Skeletal muscle satellite cell (primary cell): ENCODE measurements around the gene COL11A2.

Source experiments
- H3K27me3 ChIP-seq: 2 replicates; pipeline ENCODE4 v1.7.0; 2013; ENCODE audit warnings: low read length; ENCODE audit not compliant: control insufficient read depth, insufficient read depth
- H3K36me3 ChIP-seq: 2 replicates; pipeline ENCODE4 v1.7.0; 2013; ENCODE audit warnings: mild to moderate bottlenecking, control low read depth, low read length; ENCODE audit not compliant: insufficient read depth
- H3K4me1 ChIP-seq: 2 replicates; pipeline ENCODE4 v1.7.0; 2013; ENCODE audit warnings: low read length; ENCODE audit not compliant: control insufficient read depth, insufficient read depth
- H3K4me2 ChIP-seq: 2 replicates; pipeline ENCODE4 v1.7.0; 2013; ENCODE audit warnings: mild to moderate bottlenecking, low read length
- H3K4me3 ChIP-seq: 2 replicates; pipeline ENCODE4 v1.7.0; 2013; ENCODE audit warnings: low read length
- H3K9ac ChIP-seq: 2 replicates; pipeline ENCODE4 v1.7.0; 2013; ENCODE audit warnings: mild to moderate bottlenecking, low read depth, low read length, moderate library complexity
- H3K9me3 ChIP-seq: replicated peaks from 2 replicates; pipeline ENCODE4 v1.7.0; 2013; ENCODE audit warnings: mild to moderate bottlenecking, control low read depth, low read length

Gene COL11A2

DNA sequence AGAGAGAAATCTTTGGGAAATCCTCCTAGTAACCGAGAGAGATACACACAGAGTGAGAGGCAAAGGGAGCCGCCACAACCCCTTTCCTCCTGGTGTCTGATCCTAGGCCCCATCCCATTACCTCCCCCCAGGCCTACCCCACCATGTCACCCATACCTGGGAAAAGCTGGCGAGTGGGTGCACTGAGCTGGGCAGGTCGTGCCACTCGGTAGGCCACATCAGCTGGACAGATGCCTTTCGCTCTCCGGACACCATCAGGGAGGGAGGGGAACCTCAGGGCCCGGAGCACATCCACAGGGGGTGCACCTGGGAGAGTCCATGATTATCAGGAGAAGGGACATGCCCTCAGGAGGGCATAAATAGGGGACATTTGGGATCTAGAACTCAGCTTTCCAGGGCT is 3.1 kb downstream of the COL11A2 start:
- H3K27me3 ChIP-seq: peaks cover 28% of the 10 kb centered on the region
- H3K4me1 ChIP-seq: peaks cover 4% of the 10 kb centered on the region
- H3K36me3 ChIP-seq: peaks cover 6% of the 10 kb centered on the region
- no peak overlapping the region for H3K4me3 ChIP-seq
- H3K9ac ChIP-seq: no peak overlapping the region
- H3K9me3 ChIP-seq: no peaks in the 10 kb centered on the region
- no peak overlapping the region for H3K4me2 ChIP-seq

DNA sequence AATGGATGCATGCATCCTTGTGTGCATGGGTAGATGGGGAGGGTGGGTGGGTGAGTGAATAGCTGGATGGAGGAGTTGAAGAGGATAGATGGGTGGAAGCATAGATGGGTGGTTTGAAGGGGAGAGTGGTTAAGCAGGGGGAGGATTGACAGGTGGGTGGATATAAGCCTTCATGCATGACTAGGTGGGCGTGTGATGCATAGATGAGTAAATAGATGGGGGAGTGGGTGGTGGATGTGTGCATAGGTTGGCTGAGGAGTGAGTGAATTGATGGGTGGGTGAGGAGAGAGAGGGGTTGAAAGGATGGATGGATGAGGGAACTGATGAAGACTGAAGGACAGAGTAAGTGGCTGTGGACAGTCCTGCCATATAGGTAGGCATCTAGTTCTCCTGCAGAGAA is 4.5 kb downstream of the COL11A2 start:
- H3K36me3 ChIP-seq: no peaks in the 10 kb centered on the region
- no peak overlapping the region for H3K9ac ChIP-seq
- peaks cover under 1% of the 10 kb centered on the region for H3K4me1 ChIP-seq
- no peak overlapping the region for H3K4me3 ChIP-seq
- H3K27me3 ChIP-seq: peaks cover 26% of the 10 kb centered on the region
- no peaks in the 10 kb centered on the region for H3K9me3 ChIP-seq
- no peak overlapping the region for H3K4me2 ChIP-seq

DNA sequence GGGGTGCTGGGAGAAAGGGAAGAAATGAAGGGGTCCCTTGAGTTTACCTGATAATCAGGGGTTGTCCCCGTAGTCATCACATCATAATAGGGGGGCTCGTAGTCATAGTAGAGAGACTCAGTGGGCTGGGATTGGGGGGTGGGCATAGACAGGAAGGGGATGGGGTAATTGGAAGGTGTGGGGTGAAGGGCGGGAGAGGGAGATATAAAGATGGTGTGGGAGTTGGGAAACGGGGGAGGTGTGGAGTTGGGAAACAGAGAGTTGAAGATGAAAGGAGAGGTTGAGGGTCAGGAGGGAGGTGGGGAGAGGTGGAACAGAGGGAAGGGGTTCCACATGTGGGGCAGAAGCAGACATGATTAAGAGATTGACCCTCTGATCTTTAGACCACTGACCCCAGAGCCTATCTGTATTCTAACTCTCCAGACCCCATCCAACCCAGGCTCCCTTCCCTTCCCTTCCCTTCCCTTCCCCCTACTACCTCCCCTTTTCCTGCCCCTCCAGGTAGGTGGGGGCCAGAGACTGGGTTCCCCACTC is 6.5 kb downstream of the COL11A2 start:
- Histone ChIP-seq H3K4me3 (no peak overlapping the region), H3K4me2 (no peak overlapping the region), H3K27me3 (peaks cover 7% of the 10 kb centered on the region), H3K4me1 (no peaks in the 10 kb centered on the region), H3K36me3 (no peaks in the 10 kb centered on the region), H3K9ac (no peak overlapping the region), H3K9me3 (no peaks in the 10 kb centered on the region)

DNA sequence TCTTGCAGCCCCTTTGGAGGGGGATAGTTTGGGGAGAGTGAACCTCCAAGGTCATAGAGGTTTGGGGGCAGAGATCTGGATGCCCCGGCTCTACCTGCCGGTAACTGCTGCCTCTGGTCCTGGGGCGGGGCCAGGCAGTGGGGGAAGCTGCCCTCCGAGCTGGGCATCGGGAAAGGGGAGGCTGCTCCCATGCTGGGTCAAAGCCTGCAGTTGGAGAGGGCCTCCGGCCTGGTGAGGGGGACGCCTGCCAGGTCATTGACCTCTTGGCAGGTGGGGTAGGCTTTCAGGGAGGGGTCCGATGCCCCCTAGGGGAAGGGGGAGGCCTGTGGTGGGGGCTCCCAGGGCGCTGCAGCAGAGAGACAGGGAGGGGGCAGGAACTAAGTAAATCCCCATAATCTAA is 7.1 kb downstream of the COL11A2 start:
- H3K36me3 ChIP-seq: no peaks in the 10 kb centered on the region

DNA sequence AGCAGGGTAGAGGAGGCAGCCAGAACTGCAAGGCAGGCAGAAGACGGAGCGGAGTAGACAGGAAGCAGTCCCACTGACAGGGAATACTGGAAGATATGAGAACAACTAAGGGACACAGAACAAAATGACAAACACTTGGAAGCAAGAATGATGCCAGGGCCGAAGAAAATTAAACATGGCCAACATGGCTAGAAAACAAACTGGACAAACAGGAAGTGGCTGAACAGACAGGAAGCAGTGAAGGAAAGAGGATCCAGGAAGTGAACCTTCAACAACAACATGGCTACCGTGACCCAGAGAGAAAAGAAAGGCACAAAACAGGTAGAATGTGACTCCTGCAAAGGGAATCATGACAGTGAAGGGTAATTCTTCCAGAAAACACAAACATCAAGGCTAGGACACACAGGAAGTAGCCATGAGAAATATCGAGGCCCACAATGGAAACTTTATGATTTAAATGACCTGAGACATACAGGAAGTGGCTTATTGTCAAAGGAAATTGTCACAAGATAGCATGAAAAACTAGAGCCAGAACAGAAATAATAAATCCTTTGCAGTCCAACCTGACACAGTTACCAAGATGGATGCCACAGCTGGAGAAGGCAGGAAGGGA is 9.1 kb downstream of the COL11A2 start:
- H3K4me3 ChIP-seq: no peak overlapping the region

More for the DNA sequence above, 7.1 kb downstream of the COL11A2 start:
- Histone ChIP-seq H3K9ac (no peak overlapping the region), H3K4me2 (no peak overlapping the region), H3K4me1 (no peaks in the 10 kb centered on the region), H3K4me3 (no peak overlapping the region), H3K9me3 (no peaks in the 10 kb centered on the region), H3K27me3 (peaks cover 5% of the 10 kb centered on the region)

DNA sequence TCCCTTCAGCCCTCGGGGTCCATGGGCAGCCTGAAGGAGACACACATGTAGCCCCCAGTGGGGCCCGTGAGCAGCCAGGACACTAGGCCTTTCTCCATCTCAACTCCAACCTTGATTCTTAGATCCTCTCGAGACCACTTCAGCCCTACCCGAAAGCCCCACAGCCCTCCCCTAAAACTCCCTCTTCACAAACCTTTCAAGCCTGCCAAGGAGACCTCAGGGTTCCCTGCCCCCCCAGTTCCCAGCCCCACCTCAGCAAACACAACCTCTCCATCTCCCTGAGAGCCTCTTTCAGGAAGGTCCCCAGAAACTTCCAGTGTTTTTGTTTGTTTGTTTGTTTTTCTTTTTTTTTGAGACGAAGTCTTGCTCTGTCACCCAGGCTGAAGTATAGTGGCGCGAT is 11.1 kb downstream of the COL11A2 start:
- H3K4me2 ChIP-seq: no peak overlapping the region
- H3K9ac ChIP-seq: no peak overlapping the region
- H3K4me1 ChIP-seq: no peaks in the 10 kb centered on the region
- no peaks in the 10 kb centered on the region for H3K36me3 ChIP-seq
- no peaks in the 10 kb centered on the region for H3K27me3 ChIP-seq
- no peaks in the 10 kb centered on the region for H3K9me3 ChIP-seq
- H3K4me3 ChIP-seq: no peak overlapping the region

More for the DNA sequence above, 9.1 kb downstream of the COL11A2 start:
- H3K4me2 ChIP-seq: no peak overlapping the region
- H3K9ac ChIP-seq: no peak overlapping the region
- H3K9me3 ChIP-seq: no peaks in the 10 kb centered on the region
- H3K4me1 ChIP-seq: no peaks in the 10 kb centered on the region
- H3K27me3 ChIP-seq: no peaks in the 10 kb centered on the region
- no peaks in the 10 kb centered on the region for H3K36me3 ChIP-seq

DNA sequence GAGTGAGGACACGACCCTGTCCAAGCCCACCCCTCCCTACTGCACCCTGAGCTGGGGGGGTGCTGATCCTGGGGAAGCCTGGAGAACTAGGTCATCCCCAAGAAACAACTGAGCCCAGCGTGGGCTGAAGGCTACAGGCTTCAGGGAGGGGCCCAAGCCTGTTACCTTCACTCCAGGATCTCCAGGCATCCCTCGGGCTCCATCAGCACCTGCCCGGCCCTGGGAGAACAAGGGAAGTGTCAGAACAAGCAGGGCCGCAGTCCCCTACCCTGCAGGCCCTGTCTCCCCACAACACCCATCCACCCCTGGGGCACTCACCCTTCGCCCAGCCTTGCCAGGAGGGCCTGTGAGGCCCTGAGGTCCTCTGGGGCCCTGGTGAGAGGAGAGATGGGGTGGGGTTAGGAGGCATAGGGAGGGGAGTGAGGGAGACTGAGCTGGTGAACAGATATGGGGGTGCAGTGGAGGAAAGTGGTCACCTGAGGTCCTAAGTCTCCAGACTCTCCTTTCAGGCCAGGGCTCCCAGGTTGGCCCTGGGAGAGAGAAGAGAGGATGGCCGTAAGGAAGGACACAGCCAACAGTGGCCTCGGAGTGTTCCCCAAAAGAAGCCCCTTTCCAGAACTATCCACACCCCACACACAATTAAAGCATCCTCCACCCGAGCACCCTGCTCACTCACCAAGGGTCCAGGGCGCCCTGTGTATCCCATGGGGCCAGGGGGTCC is 13.4 kb downstream of the COL11A2 start:
- Histone ChIP-seq H3K4me1 (no peaks in the 10 kb centered on the region), H3K9me3 (no peaks in the 10 kb centered on the region), H3K9ac (no peak overlapping the region), H3K36me3 (no peaks in the 10 kb centered on the region), H3K4me3 (no peak overlapping the region), H3K4me2 (no peak overlapping the region), H3K27me3 (peaks cover 6% of the 10 kb centered on the region)

DNA sequence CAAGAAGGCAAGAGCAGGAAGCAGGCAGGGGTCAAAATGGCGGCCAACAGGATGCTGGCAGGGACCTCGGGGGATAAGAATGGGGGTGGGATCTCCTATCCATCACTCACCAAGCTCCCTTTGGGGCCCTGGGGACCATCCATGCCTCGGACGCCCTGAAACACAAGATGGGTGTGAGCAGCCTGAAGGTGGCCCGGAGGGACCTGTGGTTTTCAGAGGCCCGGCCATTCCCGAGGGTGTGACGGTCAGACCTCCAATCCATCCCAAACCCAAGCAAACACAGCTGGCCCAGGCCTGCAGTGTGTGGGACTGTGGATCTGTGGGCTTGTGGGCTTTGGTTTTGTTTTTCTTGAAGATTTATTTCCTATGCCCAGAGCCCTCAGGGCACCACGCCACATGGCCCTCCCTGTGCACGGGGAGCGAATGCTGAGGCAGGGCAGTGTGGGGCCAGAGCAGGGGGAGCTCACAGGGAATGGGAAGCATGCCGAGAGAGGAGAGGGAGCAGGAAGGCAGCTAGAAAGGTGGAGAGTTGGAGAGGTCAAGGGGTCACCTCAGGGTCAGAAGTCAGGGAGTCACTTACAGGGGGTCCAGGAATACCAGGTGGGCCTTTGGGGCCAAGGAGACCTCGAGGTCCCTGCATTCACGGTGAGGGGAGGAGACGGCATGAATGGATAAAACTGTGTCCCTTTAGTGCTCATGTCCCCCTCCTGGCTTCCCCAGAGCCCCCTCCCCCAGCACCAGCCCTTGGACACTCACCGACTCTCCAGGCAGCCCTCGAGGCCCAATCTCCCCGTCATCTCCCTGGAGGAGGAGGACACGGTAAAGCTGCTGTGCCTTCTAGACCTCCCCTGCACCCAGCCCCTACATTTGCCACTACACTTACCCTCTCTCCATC is 14.5 kb downstream of the COL11A2 start:
- H3K4me1 ChIP-seq: no peaks in the 10 kb centered on the region
- no peak overlapping the region for H3K9ac ChIP-seq
- H3K4me3 ChIP-seq: no peak overlapping the region
- no peaks in the 10 kb centered on the region for H3K36me3 ChIP-seq
- peaks cover 13% of the 10 kb centered on the region for H3K27me3 ChIP-seq
- H3K4me2 ChIP-seq: no peak overlapping the region
- no peaks in the 10 kb centered on the region for H3K9me3 ChIP-seq

DNA sequence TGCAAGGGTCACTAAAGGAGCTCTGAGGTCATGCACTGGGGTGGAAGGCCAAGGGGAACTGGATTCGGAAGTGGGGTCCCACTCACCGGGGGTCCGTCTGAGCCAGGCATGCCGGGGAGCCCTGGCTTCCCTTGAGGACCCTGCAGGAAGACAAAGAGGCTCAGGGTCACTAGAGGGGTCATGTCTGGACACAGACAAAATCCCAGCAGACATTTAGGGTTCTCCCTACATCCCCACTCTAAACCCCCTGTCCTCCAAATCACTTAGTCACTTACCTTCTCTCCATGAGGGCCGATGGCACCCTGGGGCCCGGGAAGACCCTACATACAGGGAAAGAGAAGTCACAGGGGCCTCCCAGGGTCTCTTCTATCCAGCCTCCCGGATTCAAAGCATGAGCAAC is 15.4 kb downstream of the COL11A2 start:
- Histone ChIP-seq H3K9ac (no peak overlapping the region), H3K36me3 (no peaks in the 10 kb centered on the region), H3K27me3 (peaks cover 13% of the 10 kb centered on the region), H3K4me2 (no peak overlapping the region), H3K4me3 (no peak overlapping the region), H3K9me3 (no peaks in the 10 kb centered on the region), H3K4me1 (no peaks in the 10 kb centered on the region)

DNA sequence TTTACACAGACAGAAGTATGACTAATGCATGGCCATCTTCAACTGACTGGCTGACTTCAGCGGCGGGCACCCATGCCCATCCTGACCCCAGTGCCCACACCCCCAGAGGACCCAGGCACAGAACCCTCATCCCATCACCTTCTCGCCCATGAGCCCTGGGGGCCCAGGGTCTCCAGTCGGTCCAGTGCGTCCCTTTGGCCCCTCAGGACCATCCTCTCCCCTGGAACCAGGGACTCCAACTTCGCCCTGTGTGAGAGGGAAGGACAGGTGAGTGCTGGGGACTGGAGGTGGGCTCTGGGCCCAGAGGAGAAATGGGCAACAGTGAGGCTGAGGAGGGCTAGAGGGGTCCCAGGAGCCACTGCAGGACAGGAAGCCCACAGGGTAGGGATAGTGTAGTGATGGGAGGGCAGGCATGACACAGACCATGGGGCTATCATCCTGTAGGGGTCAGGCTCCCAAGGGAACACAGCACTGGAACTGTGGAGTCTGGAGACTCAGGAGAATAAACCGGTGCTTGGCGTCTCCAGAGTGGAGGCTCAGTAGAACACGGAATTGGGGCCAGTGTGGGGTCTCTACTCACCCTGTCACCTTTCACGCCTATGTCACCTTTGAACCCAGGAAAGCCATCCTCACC is 16.7 kb downstream of the COL11A2 start:
- Histone ChIP-seq H3K27me3 (peaks cover 13% of the 10 kb centered on the region), H3K4me1 (no peaks in the 10 kb centered on the region), H3K4me3 (no peak overlapping the region), H3K36me3 (no peaks in the 10 kb centered on the region), H3K9ac (no peak overlapping the region), H3K9me3 (no peaks in the 10 kb centered on the region), H3K4me2 (no peak overlapping the region)

DNA sequence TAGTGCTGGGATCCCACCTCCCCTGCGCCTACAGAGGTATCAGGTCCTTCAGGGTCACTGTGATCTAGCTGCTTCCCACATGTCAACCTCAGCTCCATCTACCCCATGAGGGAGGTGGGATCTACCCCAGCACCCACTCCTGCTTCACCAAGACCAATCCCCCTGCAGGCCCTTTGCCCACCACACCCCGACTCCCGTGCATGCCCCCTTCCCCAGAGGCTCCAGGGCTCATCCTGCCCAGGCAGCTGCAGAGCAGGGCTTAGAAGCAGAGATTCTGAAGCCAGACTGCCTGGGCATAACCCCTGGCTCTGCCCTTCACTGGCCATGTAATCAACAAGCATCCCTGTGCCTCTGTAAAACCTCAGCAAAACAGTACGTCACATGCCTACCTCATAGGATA is 17.5 kb downstream of the COL11A2 start:
- no peaks in the 10 kb centered on the region for H3K4me1 ChIP-seq
- H3K9ac ChIP-seq: no peak overlapping the region
- no peaks in the 10 kb centered on the region for H3K9me3 ChIP-seq
- H3K4me2 ChIP-seq: no peak overlapping the region
- no peaks in the 10 kb centered on the region for H3K36me3 ChIP-seq
- peaks cover 13% of the 10 kb centered on the region for H3K27me3 ChIP-seq
- no peak overlapping the region for H3K4me3 ChIP-seq
